Activated CD8-positive, alpha-beta T cell treated with anti-CD3 and anti-CD28 coated beads, Interleukin-2, amount 10 ng/mL, durations not matched to agents 7 days and 5 days (primary cell): ENCODE measurements around the gene CFAP44. TPM values are rescaled to one million over a fixed set of nuclear protein-coding genes. Genes with fewer than 3 reads are reported as not detected.

Source experiments
- ATAC-seq: fragments of 150-1000 bp; cut with Tn5 transposase; one replicate; pipeline ENCODE4 v1.10.0; 2021; ENCODE audit warnings: moderate library complexity
- CTCF ChIA-PET: fragments of 350-600 bp; sonication (Branson Sonifier 250); formaldehyde crosslinking; loops from one replicate; lab custom pipeline; 2021; ENCODE audit warnings: antibody characterized with exemption; lab: Charles Lee
- POLR2A ChIA-PET: fragments of 350-600 bp; sonication (Branson Sonifier 250); formaldehyde crosslinking; loops from one replicate; lab custom pipeline; 2021; ENCODE audit warnings: antibody characterized with exemption; lab: Charles Lee
- DNase-seq: peaks from one replicate; pipeline ENCODE4 v3.0.0-alpha.2; 2020
- H3K27ac Mint-ChIP-seq: one replicate; pipeline ENCODE4 v1.8.0; 2021; ENCODE audit warnings: mild to moderate bottlenecking, mixed read lengths
- H3K27me3 Mint-ChIP-seq: one replicate; pipeline ENCODE4 v1.8.0; 2021; ENCODE audit warnings: low read depth, mixed read lengths
- H3K36me3 Mint-ChIP-seq: one replicate; pipeline ENCODE4 v1.8.0; 2021; ENCODE audit warnings: low read depth, mixed read lengths
- H3K4me1 Mint-ChIP-seq: one replicate; pipeline ENCODE4 v1.8.0; 2021; ENCODE audit warnings: low read depth, mixed read lengths
- H3K4me3 Mint-ChIP-seq: one replicate; pipeline ENCODE4 v1.8.0; 2021; ENCODE audit warnings: mild to moderate bottlenecking, mixed read lengths
- H3K9me3 Mint-ChIP-seq: one replicate; pipeline ENCODE4 v1.8.0; 2022; ENCODE audit warnings: mixed read lengths; ENCODE audit not compliant: insufficient read depth
- microRNA-seq: library from miRNA; unstranded; fragments of <30 nt; microRNA quantifications from one replicate; pipeline ENCODE4 v1.2.0, GENCODE V29; 2022
- total RNA-seq, 2 experiments: library from RNA; stranded (reverse); gene quantifications; one replicate each; pipeline ENCODE4 v1.2.3, GENCODE V29; 2021

The CFAP44 gene
- total RNA-seq, 2 experiments from 2014 or later: 4.1 to 4.5 TPM

DNA sequence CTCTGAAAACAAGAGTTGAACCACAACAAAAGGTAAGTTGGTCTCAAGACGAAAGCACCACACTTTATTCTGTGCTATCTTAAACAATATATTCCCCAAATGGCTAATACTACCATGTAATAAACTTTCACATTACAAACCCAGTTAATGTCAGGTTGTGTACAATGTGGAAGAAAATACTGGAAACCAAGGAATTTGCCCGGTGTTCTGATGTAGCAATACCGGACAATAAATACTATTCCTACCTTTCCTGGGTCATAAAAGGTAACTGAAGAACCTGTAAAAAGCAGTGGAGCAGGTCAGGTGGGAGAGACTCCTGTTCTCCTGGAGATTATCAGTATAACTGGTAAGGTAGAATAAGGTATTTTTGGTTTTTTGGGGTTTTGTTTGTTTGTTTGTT lies 3.9 kb downstream of the CFAP44 start:
- Mint-ChIP-seq H3K36me3 (peaks cover 1% of the 10 kb centered on the region), H3K27me3 (no peaks in the 10 kb centered on the region), H3K9me3 (no peaks in the 10 kb centered on the region), H3K4me3 (no peak overlapping the region), H3K27ac (no peak overlapping the region), H3K4me1 (peaks cover 2% of the 10 kb centered on the region)
- CTCF ChIA-PET: no interaction called here
- DNase-seq: no peak
- no peak for ATAC-seq
- POLR2A ChIA-PET: no interaction called here

DNA sequence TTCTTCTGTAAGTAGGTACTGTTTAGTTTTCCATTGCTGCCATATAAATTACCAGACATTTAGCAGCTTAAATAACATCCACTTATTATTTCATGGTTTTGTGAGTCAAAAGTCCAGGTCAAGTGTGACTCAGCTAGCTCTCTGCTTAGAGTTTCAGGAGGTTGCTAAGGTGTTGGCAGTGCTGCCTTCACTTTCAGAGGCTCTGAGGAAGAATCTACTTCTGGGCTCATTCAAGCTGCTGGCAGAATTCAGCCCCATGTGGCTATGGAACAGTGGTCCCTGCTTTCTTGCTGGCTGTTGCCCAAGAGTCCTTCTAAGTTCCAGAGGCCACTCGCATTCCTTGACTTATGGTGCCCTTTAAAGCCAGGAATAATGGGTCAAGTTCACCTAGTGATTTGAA lies 4.5 kb downstream of the CFAP44 start:
- H3K4me1 Mint-ChIP-seq: peaks cover under 1% of the 10 kb centered on the region
- no peaks in the 10 kb centered on the region for H3K27me3 Mint-ChIP-seq
- H3K4me3 Mint-ChIP-seq: no peak overlapping the region
- ChIA-PET POLR2A (no interaction called here), CTCF (no interaction called here)
- peaks cover 1% of the 10 kb centered on the region for H3K36me3 Mint-ChIP-seq
- no peak overlapping the region for H3K27ac Mint-ChIP-seq
- H3K9me3 Mint-ChIP-seq: no peaks in the 10 kb centered on the region
- ATAC-seq: no peak
- no peak for DNase-seq

DNA sequence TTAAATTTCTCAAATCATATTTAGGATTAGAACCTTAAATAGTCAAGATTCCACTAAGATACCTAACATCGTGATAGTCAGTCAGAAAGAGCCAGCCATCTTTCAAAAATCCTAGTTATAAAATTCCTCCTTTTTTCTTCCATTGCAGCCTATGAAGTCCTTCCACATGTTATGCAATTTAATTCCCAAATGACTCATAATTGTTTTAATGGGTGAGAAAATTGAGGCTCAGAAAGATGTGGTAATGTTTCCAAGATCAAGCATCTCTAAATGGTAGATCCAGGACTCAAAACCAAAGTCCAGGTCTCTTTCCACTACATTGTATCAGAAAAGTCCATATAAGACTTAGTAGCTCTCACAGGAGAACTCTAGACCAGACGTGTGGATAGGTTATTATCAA lies 9.5 kb downstream of the CFAP44 start:
- Mint-ChIP-seq H3K4me1 (no peaks in the 10 kb centered on the region), H3K27me3 (no peaks in the 10 kb centered on the region), H3K4me3 (no peak overlapping the region), H3K27ac (no peak overlapping the region), H3K36me3 (peaks cover 10% of the 10 kb centered on the region), H3K9me3 (peaks cover 3% of the 10 kb centered on the region)
- ChIA-PET CTCF (no interaction called here), POLR2A (no interaction called here)
- no peak for DNase-seq
- ATAC-seq: no peak

DNA sequence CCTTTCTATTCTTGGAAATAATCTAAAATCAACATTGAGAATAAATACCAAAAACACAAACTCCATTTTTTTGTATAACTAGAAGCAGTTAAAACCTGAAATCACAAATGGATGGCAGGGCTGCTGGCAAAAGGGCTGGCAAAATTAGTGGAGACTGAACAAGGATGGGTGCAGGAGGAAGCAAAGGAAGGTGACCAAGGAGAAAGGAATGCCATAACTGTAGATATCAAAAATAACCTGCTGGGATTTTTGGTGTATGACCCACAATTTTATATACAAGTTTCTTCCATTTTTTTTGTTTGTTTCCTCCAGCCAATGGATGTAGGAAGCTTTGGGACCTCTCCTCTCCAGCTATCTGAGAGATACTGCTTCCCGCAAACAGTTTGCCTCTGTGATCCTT lies 12.7 kb downstream of the CFAP44 start:
- Mint-ChIP-seq H3K27ac (no peak overlapping the region), H3K4me3 (no peak overlapping the region), H3K36me3 (peaks cover 30% of the 10 kb centered on the region), H3K4me1 (peaks cover 4% of the 10 kb centered on the region), H3K9me3 (peaks cover 22% of the 10 kb centered on the region), H3K27me3 (no peaks in the 10 kb centered on the region)
- no peak for ATAC-seq
- ChIA-PET CTCF (interaction anchor here (1.2 kb wide), 1 partner anchor 65 kb away, joined by 3 read pairs; no protein-coding TSS in a partner anchor), POLR2A (no interaction called here)
- DNase-seq: no peak

GRCh38 chr3:113423699-113424098 lies 17.6 kb downstream of the CFAP44 start:
- POLR2A ChIA-PET: no interaction called here
- no peak overlapping the region for H3K27ac Mint-ChIP-seq
- CTCF ChIA-PET: no interaction called here
- DNase-seq: no peak
- peaks cover 27% of the 10 kb centered on the region for H3K36me3 Mint-ChIP-seq
- no peaks in the 10 kb centered on the region for H3K27me3 Mint-ChIP-seq
- ATAC-seq: no peak
- no peak overlapping the region for H3K4me3 Mint-ChIP-seq
- peaks cover 5% of the 10 kb centered on the region for H3K4me1 Mint-ChIP-seq
- H3K9me3 Mint-ChIP-seq: peaks cover 22% of the 10 kb centered on the region

GRCh38 chr3:113421082-113421481 lies 20.2 kb downstream of the CFAP44 start:
- CTCF ChIA-PET: no interaction called here
- no peak for ATAC-seq
- Mint-ChIP-seq H3K36me3 (peaks cover 18% of the 10 kb centered on the region), H3K4me1 (peaks cover 5% of the 10 kb centered on the region), H3K27ac (no peak overlapping the region), H3K27me3 (no peaks in the 10 kb centered on the region), H3K9me3 (peaks cover 15% of the 10 kb centered on the region), H3K4me3 (no peak overlapping the region)
- POLR2A ChIA-PET: no interaction called here
- no peak for DNase-seq

GRCh38 chr3:113409676-113410075 lies 31.6 kb downstream of the CFAP44 start:
- H3K4me1 Mint-ChIP-seq: peaks cover 3% of the 10 kb centered on the region
- POLR2A ChIA-PET: no interaction called here

DNA sequence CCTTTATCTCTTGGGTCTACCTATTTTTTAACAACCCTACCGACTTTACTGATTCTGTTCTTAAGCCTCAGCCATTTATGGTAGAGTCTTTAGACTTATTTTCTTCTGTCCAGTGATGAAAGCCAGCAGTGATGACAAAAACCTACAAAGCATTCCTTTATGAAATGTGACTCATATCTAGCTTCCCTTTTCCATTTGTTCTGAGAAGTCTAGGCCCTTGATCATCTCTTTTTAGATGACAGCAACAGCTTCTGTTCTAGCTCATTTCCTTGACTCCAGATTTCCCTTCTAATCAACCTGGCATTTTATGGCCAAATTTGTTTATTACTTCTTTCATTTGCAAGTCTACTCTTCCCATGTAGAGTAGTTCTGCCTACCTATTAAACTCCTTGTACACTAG lies 36.1 kb downstream of the CFAP44 start:
- peaks cover 3% of the 10 kb centered on the region for H3K4me1 Mint-ChIP-seq
- ChIA-PET CTCF (no interaction called here), POLR2A (no interaction called here)
- no peaks in the 10 kb centered on the region for H3K36me3 Mint-ChIP-seq
- no peaks in the 10 kb centered on the region for H3K9me3 Mint-ChIP-seq
- no peak overlapping the region for H3K27ac Mint-ChIP-seq
- H3K4me3 Mint-ChIP-seq: no peak overlapping the region
- ATAC-seq: no peak
- H3K27me3 Mint-ChIP-seq: no peaks in the 10 kb centered on the region
- DNase-seq: no peak

More at GRCh38 chr3:113409676-113410075, 31.6 kb downstream of the CFAP44 start:
- H3K36me3 Mint-ChIP-seq: peaks cover 5% of the 10 kb centered on the region
- H3K9me3 Mint-ChIP-seq: no peaks in the 10 kb centered on the region
- no peak overlapping the region for H3K27ac Mint-ChIP-seq
- DNase-seq (no peak), ATAC-seq (no peak)
- CTCF ChIA-PET: no interaction called here
- no peaks in the 10 kb centered on the region for H3K27me3 Mint-ChIP-seq
- no peak overlapping the region for H3K4me3 Mint-ChIP-seq

DNA sequence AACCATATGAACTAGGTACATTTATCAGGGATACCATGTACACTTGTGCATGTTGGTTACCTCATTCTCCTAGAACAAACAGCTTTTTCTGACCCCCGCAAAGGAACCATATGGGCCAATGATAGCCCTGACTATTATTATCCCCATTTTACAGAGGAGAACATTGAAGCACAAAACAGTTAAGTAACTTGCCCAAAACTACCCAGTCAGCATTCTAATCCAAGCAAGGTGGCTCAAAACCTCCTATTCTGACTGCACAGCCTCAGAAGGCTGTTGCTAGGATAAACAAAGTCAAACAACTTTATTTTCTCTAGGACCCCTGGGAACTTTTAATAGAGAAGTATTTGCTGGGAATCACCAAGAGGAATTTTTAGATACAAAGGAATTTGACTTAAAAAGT lies 36.7 kb downstream of the CFAP44 start:
- Mint-ChIP-seq H3K4me1 (peaks cover 3% of the 10 kb centered on the region), H3K27ac (no peak overlapping the region), H3K36me3 (no peaks in the 10 kb centered on the region)

More for the DNA sequence above, 36.7 kb downstream of the CFAP44 start:
- DNase-seq (no peak), ATAC-seq (no peak)
- Mint-ChIP-seq H3K4me3 (no peak overlapping the region), H3K9me3 (no peaks in the 10 kb centered on the region), H3K27me3 (no peaks in the 10 kb centered on the region)
- ChIA-PET CTCF (no interaction called here), POLR2A (no interaction called here)

Small RNAs within 50 kb of the gene (microRNA-seq; reads per million reads assigned to microRNA genes)
- not detected for gene MIR8076

Other genes with a start within 250 kb of the CFAP44 start
- not detected for gene BOC, start 229.9 kb downstream of the CFAP44 start, total RNA-seq
- 10 to 100 TPM; 15.3 to 16.6 TPM for gene SPICE1, start 73.7 kb upstream of the CFAP44 start, total RNA-seq
- gene SIDT1, start 91.1 kb upstream of the CFAP44 start, total RNA-seq: 10 to 100 TPM; 34.8 to 35.0 TPM